K562 (cell line): ENCODE results near the gene IRF2BP1. TPM values are rescaled to one million over a fixed set of nuclear protein-coding genes. Genes with fewer than 3 reads are reported as not detected.
A peak's percentile ranks its signal among the peaks of the same experiment; 100 is the strongest.

ENCODE experiments used
- ARHGAP35 ChIP-seq: fragments of 450-650 bp; IDR thresholded peaks from 2 replicates; pipeline ENCODE4 v1.6.1; 2018; ENCODE audit not compliant: partially characterized antibody
- BMI1 ChIP-seq: fragments of 150-350 bp; IDR thresholded peaks from 2 replicates; pipeline ENCODE4 v1.6.1; 2014; ENCODE audit warnings: low read length
- CXXC5 ChIP-seq: fragments of 250-450 bp; sonication (Bioruptor Pico); IDR thresholded peaks from 2 replicates; pipeline ENCODE4 v1.8.0; 2022; ENCODE audit warnings: inconsistent platforms, mild to moderate bottlenecking, moderate library complexity
- DDX20 ChIP-seq: fragments of 450-650 bp; IDR thresholded peaks from 2 replicates; pipeline ENCODE4 v1.6.1; 2016; ENCODE audit warnings: missing genetic modification characterization, low read depth, mild to moderate bottlenecking, missing compliant biosample characterization, moderate library complexity
- ESRRB ChIP-seq: fragments of 250-450 bp; sonication (Bioruptor Pico); IDR thresholded peaks from 2 replicates; pipeline ENCODE4 v1.5.0; 2020; ENCODE audit warnings: mild to moderate bottlenecking, moderate library complexity, borderline replicate concordance
- FOXK2 ChIP-seq, 2 experiments: fragments of 450-650 bp; IDR thresholded peaks in 1 of 2; conservative IDR thresholded peaks in 1 of 2; 2 replicates each; pipeline ENCODE4 v1.6.1; 2016; ENCODE audit warnings: low read depth in 2 of 2, mild to moderate bottlenecking in 1 of 2
- HDAC6 ChIP-seq: IDR thresholded peaks from 2 replicates; pipeline ENCODE4 v1.6.1; 2012; ENCODE audit warnings: low read depth, mild to moderate bottlenecking, control low read depth, inconsistent platforms, low read length, moderate library complexity
- KAT8 ChIP-seq: fragments of 450-650 bp; IDR thresholded peaks from 2 replicates; pipeline ENCODE4 v1.6.1; 2016; ENCODE audit warnings: low read depth, mild to moderate bottlenecking
- KLF1 ChIP-seq: fragments of 450-650 bp; IDR thresholded peaks from 2 replicates; pipeline ENCODE4 v1.6.1; 2016; ENCODE audit warnings: missing genetic modification characterization, missing compliant biosample characterization
- MBD2 ChIP-seq: sonication (generic); IDR thresholded peaks from 2 replicates; pipeline ENCODE4 v1.6.1; 2016; ENCODE audit warnings: low read depth, borderline replicate concordance
- PHB ChIP-seq: fragments of 250-450 bp; sonication (Bioruptor Pico); IDR thresholded peaks from 2 replicates; pipeline ENCODE4 v1.5.0; 2021
- POLR2H ChIP-seq: IDR thresholded peaks from 2 replicates; pipeline ENCODE4 v1.6.1; 2016; ENCODE audit warnings: missing genetic modification characterization, low read depth, mild to moderate bottlenecking, control low read depth, missing compliant biosample characterization, moderate library complexity
- RAD21 ChIP-seq, 2 experiments: fragments of 250-450 bp in 1 of 2; fragments of 450-650 bp in 1 of 2; sonication (Bioruptor Pico) in 1 of 2; formaldehyde crosslinking in 1 of 2; IDR thresholded peaks in 1 of 2; conservative IDR thresholded peaks in 1 of 2; 2 replicates each; pipeline versions ENCODE4 v1.4.0 to v1.8.0; 2020 to 2022; ENCODE audit warnings: mild to moderate bottlenecking in 2 of 2, moderate library complexity in 1 of 2
- RFX1 ChIP-seq: fragments of 450-650 bp; IDR thresholded peaks from 2 replicates; pipeline ENCODE4 v1.6.1; 2016; ENCODE audit warnings: mild to moderate bottlenecking, moderate library complexity
- TARDBP ChIP-seq: fragments of 450-650 bp; IDR thresholded peaks from 2 replicates; pipeline ENCODE4 v1.6.1; 2016
- TCF3 ChIP-seq: sonication (generic); formaldehyde crosslinking; IDR thresholded peaks from 2 replicates; pipeline ENCODE4 v1.4.0; 2020; ENCODE audit warnings: mild to moderate bottlenecking, missing genetic modification reagents
- TCF7 ChIP-seq: sonication (generic); IDR thresholded peaks from 2 replicates; pipeline ENCODE4 v1.6.1; 2016; ENCODE audit warnings: antibody characterized with exemption, borderline replicate concordance
- ZNF696 ChIP-seq: fragments of 250-450 bp; sonication (Bioruptor Pico); conservative IDR thresholded peaks from 2 replicates; pipeline ENCODE4 v1.4.0; 2020; ENCODE audit warnings: mild to moderate bottlenecking, moderate library complexity
- ZSCAN29 ChIP-seq: fragments of 450-650 bp; IDR thresholded peaks from 2 replicates; pipeline ENCODE4 v1.6.1; 2017
- polyA plus RNA-seq, 8 experiments: library from polyadenylated mRNA; depleted of rRNA in 4 of 8; stranded (reverse) in 5 of 8; unstranded in 3 of 8; fragments of >200 nt; fragmentation: Nextera tagmentation in 2 of 8; fragmentation: Illumina TruSeq in 1 of 8; extraction: Ambion mirVana in 2 of 8; extraction: Trizol in 1 of 8; gene quantifications; 2 replicates each; pipeline versions ENCODE4 v1.2.1 to v1.2.3, GENCODE V29; 2011 to 2014; ENCODE audit warnings: inconsistent platforms in 1 of 8, missing spikeins in 1 of 8
- total RNA-seq, 7 experiments: library from RNA; depleted of rRNA in 6 of 7; stranded (reverse); fragments of >200 nt in 6 of 7; fragmentation: Illumina TruSeq in 2 of 7; extraction: Trizol in 2 of 7; gene quantifications; 2 replicates each; pipeline versions ENCODE4 v1.2.1 to v1.2.3, GENCODE V29; 2011 to 2021; ENCODE audit warnings: low replicate concordance in 1 of 7
- TF ChIP-seq, protein P1 (sequence below): sonication (generic); formaldehyde crosslinking; IDR thresholded peaks from 2 replicates; pipeline ENCODE4 v1.8.0; 2022; ENCODE audit warnings: mild to moderate bottlenecking, missing genetic modification reagents
- TF ChIP-seq, protein P2 (sequence below), 2 experiments: fragments of 150-350 bp in 1 of 2; IDR thresholded peaks; 2 replicates each; pipeline ENCODE4 v1.6.1; 2012 to 2016; ENCODE audit warnings: low read depth in 2 of 2, low read length in 2 of 2, mild to moderate bottlenecking in 1 of 2, moderate library complexity in 1 of 2
- TF ChIP-seq, protein P3 (sequence below): fragments of 250-450 bp; sonication (Bioruptor Pico); IDR thresholded peaks from 2 replicates; pipeline ENCODE4 v1.8.0; 2021; ENCODE audit warnings: moderate library complexity, mild to moderate bottlenecking, inconsistent platforms
- TF ChIP-seq, protein P4 (sequence below): fragments of 450-650 bp; IDR thresholded peaks from 2 replicates; pipeline ENCODE4 v1.6.1; 2016; ENCODE audit warnings: missing biosample characterization, missing genetic modification characterization

IRF2BP1 gene
- total and polyA plus RNA-seq, 9 of the 15 experiments (the other 6 are each of a cell fraction or from before 2014, with no cell fraction given), result 0.61 to 35.9 (median 3.5) TPM

DNA sequence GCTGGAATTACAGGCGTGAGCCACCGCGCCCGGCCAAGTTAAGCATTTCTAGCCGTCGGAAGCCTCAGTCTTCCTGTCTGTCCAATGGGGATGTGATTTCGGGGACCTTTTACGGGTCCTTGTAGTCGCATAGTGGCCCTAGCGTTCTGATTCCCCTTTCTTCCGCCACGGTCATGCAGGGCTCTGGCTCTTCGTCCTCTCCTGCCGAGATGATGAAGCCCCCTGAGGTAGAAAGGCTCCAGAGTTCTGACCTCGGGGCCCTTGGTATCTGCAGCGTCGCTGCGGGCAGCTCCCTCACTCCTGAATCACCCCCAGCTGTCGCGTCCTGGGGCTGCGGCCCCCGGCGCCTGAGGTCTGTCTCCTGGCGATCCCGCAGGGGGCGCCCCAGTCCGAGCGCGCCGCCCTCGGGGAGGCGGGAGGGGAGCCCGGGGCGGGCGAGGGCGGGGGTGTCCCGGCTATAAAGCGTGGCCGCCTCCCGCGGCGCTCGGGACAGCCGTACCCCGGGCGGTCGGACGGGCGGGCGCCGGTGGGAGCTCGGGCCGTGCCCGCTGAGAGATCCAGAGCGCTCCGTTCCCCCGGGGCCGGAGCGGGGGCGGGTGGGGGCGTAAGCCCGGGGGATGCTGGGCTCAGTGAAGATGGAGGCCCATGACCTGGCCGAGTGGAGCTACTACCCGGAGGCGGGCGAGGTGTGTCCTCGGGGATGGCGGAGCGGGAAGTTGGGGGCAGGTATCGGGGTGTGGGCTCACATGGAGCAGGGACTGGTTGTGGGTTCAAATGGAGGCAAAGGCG, 21.9 kb downstream of the IRF2BP1 start, which contains the start of gene FOXA3 (continued):
- TF ChIP-seq KLF1 (tag) (no peak), POLR2H (no peak), KAT8 (no peak), FOXK2 (conservative IDR thresholded peaks at IDR 0.05 in 1 of 2, IDR thresholded peaks at IDR 0.05 in 1 of 2; ENCODE audit: low read depth in 2 of 2) (no peak; a peak in 1 of 4 replicates), ARHGAP35 (no peak), DDX20 (tag) (no peak), ZSCAN29 (peak; percentile 6; the same call in 1 of the 2 replicates), MBD2 (no peak), ZNF696 (CRISPR knock-in tag) (no peak), TARDBP (no peak), ESRRB (CRISPR knock-in tag) (no peak), HDAC6 (no peak), CXXC5 (CRISPR knock-in tag) (peak; percentile 66), TCF3 (CRISPR knock-in tag) (peak; percentile 4; the same call in 1 of the 2 replicates), RFX1 (no peak), PHB (CRISPR knock-in tag) (no peak), BMI1 (no peak), RAD21 (CRISPR knock-in tag; conservative IDR thresholded peaks at IDR 0.05 in 1 of 2, IDR thresholded peaks at IDR 0.05 in 1 of 2) (peak; percentile 81 to 89), TCF7 (no peak)
- TF ChIP-seq, protein P1, sequence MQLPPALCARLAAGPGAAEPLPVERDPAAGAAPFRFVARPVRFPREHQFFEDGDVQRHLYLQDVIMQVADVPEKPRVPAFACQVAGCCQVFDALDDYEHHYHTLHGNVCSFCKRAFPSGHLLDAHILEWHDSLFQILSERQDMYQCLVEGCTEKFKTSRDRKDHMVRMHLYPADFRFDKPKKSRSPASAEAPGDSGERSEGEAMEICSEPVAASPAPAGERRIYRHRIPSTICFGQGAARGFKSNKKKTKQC (CRISPR knock-in tag), result 0 out of 2 replicates have a peak, but pooled peaks have one; percentile 38
- TF ChIP-seq, protein P2, sequence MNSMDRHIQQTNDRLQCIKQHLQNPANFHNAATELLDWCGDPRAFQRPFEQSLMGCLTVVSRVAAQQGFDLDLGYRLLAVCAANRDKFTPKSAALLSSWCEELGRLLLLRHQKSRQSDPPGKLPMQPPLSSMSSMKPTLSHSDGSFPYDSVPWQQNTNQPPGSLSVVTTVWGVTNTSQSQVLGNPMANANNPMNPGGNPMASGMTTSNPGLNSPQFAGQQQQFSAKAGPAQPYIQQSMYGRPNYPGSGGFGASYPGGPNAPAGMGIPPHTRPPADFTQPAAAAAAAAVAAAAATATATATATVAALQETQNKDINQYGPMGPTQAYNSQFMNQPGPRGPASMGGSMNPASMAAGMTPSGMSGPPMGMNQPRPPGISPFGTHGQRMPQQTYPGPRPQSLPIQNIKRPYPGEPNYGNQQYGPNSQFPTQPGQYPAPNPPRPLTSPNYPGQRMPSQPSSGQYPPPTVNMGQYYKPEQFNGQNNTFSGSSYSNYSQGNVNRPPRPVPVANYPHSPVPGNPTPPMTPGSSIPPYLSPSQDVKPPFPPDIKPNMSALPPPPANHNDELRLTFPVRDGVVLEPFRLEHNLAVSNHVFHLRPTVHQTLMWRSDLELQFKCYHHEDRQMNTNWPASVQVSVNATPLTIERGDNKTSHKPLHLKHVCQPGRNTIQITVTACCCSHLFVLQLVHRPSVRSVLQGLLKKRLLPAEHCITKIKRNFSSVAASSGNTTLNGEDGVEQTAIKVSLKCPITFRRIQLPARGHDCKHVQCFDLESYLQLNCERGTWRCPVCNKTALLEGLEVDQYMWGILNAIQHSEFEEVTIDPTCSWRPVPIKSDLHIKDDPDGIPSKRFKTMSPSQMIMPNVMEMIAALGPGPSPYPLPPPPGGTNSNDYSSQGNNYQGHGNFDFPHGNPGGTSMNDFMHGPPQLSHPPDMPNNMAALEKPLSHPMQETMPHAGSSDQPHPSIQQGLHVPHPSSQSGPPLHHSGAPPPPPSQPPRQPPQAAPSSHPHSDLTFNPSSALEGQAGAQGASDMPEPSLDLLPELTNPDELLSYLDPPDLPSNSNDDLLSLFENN (IDR thresholded peaks at IDR 0.05; ENCODE audit: low read depth in 2 of 2, low read length in 2 of 2), result no peak
- TF ChIP-seq, protein P3, sequence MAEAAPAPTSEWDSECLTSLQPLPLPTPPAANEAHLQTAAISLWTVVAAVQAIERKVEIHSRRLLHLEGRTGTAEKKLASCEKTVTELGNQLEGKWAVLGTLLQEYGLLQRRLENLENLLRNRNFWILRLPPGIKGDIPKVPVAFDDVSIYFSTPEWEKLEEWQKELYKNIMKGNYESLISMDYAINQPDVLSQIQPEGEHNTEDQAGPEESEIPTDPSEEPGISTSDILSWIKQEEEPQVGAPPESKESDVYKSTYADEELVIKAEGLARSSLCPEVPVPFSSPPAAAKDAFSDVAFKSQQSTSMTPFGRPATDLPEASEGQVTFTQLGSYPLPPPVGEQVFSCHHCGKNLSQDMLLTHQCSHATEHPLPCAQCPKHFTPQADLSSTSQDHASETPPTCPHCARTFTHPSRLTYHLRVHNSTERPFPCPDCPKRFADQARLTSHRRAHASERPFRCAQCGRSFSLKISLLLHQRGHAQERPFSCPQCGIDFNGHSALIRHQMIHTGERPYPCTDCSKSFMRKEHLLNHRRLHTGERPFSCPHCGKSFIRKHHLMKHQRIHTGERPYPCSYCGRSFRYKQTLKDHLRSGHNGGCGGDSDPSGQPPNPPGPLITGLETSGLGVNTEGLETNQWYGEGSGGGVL (CRISPR knock-in tag), result no peak
- TF ChIP-seq, protein P4, sequence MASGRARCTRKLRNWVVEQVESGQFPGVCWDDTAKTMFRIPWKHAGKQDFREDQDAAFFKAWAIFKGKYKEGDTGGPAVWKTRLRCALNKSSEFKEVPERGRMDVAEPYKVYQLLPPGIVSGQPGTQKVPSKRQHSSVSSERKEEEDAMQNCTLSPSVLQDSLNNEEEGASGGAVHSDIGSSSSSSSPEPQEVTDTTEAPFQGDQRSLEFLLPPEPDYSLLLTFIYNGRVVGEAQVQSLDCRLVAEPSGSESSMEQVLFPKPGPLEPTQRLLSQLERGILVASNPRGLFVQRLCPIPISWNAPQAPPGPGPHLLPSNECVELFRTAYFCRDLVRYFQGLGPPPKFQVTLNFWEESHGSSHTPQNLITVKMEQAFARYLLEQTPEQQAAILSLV (tag), result no peak
